MV-4-11 (cell line): ENCODE measurements around the gene DPF1.
"Not testable (repeated sequence)": the region's sequence is repeated elsewhere in the genome, so short reads cannot be mapped to it uniquely, and the experiment has no call there.

Experiments used
- DNase-seq: peaks from one replicate; lab custom pipeline; 2025; lab: John Stamatoyannopoulos, UW

DPF1 gene

GRCh38 chr19:38250821-38251563 is 27.0 kb upstream of the DPF1 start:
- no peak for DNase-seq

DNA sequence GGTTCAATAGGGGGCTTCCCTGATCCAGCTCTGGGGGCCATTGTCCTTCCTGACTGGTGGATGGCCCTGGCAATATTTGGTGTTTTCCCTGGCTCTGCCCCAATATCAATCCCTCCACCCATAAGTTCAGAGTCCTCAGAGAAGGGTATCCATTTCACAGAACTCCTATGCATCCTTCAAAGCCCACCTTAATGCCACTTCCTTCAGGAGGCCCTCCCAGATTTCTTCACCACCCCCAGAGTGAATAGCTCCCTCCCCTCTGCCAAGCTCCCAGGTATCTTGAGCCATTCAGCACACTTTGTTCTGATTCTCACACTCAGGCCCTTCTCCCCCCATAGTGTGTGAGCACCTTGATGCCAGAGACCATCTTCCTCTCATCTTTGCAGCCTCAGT is 26.4 kb upstream of the DPF1 start:
- no peak for DNase-seq

GRCh38 chr19:38248421-38248820 is 24.4 kb upstream of the DPF1 start:
- DNase-seq = no peak

GRCh38 chr19:38247734-38248268 is 23.8 kb upstream of the DPF1 start:
- DNase-seq = no peak

GRCh38 chr19:38247126-38247525 is 23.1 kb upstream of the DPF1 start:
- DNase-seq = peak; percentile 49

DNA sequence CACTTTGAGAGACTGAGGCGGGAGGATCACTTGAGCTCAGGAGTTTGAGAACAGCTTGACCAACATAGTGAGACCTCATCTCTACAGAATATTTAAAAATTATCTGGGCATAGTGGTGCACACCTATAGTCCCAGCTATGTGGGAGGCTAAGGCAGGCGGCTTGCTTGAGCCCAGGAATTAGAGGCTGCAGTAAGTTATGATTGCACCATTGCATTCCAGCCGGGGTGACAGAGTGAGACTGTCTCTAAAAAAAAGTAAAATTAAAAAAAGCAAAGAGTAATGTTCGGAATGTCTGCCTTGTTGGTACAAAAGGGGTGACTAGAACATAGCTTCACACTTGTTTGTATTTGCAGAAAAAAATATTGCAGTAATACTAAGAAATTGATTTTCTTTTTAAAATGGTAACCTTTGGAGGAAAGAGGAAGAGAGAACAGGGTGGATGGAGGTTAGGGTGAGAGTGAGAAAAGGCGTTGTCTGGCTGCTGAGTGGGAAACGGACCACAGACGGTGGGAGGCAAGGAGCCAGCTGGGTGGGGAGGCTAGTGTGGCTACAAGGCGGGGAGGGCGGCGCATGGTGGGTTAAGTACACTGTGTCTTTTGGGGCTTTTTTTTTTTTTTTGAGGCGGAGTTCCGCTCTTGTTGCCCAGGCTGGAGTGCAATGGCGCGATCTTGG is 21.9 kb upstream of the DPF1 start:
- peak; percentile 95 for DNase-seq

DNA sequence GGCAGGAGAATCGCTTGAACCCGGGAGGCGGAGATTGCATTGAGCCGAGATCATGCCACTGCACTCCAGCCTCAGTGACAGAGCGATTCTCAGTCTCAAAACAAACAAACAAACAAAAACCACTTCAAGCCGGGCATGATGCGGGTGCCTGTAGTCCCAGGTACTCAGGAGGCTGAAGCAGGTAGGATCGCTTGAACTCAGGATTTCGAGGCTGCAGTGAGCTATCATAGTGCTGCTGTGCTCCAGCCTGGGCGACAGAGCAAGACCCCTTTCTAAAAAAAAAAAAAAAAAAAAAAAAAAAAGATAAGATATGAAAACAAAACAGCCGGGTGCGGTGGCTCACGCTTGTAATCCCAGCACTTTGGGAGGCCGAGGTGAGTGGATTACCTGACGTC is 19.3 kb upstream of the DPF1 start:
- DNase-seq = no peak

DNA sequence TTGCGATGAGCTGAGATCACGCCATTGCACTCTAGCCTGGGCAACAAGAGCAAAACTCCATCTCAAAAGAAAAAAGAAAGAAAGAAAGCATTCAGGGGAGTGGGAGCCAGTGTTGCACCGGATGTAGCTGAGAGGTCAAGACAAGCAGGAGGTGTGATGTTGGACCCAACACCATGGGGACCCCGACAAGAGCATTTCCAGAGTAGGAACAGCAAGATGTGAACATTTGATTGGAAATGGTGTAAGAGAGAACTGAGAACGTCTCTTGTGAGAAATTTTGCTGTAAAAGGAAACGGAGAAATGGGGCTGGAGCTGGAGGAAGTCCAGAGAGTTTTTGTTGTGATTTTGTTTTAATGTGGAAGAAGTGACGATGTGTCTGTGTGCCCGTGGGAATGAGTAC is 15.8 kb upstream of the DPF1 start:
- no peak for DNase-seq

- DNase-seq = no peak
Measured at GRCh38 chr19:38234615-38235014, 10.6 kb upstream of the DPF1 start.

DNA sequence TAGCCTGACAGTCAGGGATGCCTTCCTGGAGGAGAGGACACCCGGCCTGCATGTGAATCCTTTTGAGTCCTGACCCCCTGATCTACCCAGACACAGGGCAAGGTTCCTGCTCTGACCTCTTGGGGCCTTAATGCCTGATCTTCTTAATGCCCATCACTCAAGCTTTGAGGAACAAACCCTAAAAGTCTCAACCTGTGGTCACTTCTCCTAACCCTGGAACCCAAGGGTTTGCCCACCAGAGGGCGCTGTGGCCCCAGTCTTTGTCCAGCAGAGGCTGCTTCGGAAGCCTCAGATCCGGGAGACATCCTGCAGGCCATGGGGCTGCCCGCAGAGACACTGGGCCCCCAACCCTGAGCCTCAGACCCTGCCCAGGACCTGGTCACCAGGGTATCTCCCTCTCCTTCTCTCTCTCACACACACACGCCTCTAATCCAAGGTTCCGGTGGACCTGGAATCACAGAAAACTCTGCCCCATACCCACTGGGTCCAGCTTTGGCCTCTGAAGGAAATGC is 9.8 kb upstream of the DPF1 start:
- DNase-seq = peak; percentile 84

- DNase-seq = no peak
Measured at GRCh38 chr19:38231918-38232317, 7.9 kb upstream of the DPF1 start.

- DNase-seq = not testable (repeated sequence)
Measured at GRCh38 chr19:38230506-38231133, 6.6 kb upstream of the DPF1 start.

DNA sequence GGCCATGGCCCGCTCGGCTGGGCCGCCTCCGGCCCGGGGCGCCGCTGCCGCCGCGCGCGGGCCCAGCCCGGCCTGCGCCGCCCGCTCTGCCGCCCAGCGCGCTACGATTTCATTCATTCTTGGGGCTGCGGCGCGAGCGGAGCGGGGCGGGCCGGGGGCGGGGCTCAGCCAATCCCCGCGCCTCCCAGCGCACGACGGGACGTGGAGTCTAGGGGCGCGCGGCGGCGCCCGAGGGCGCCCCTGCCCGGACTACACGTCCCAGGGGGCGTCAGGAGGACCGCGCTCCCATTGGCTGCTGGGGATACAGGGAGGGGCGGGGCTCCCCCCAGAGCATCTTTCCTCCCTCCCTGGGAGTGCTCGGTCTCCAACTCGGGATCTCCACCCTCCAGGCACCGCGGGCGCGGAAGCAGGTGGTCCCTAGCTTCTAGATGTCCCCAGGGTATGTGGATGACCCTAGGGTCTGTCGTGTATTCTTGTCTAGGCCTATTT is 5.6 kb upstream of the DPF1 start:
- peak; percentile 45 for DNase-seq

DNA sequence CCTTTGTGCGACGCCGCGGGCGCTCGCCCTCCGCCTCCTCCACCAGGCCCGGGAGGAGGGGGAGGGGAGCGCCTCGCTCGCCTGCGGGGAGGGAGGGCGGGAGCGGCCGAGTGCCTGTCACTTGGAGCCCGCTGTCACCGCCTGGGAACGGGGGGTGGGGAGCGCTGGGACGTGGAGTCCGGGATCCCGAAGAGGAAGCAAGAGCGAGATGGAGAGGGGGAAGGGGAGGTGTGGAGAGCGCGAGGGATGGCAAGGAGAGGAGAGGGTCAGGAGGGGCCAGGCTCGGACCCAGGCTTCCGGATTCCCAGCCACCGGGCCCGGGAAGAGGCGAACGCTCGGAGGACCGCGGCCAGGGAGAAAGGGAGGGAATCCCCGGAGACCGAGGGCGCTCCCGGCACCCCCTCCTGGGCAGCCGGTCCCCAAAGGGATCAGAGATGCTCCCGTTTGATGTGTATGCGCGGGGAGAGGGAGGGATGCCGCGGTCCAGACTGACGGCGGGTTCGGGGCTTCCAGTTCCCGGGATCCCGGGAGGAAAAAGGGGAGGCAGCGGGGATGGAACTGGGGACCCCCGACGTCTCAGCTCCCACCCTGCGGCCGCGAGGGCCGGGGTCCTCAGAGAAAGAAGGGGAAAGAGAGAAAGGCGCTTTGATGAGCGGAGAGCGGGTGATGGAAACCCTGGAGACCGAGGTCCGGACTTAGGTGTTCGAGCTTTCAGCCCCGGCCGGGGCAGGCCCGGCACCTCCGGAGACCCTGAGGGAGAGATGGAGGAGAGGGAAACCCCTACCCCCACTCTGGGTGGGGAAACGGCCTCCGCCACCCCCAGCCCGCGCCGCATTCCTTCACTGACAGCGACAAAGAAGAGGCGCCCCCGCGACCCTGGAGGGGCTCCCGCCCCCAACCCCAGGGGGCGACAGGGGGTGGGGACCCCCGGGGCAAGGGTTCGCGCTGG is 4.7 kb upstream of the DPF1 start:
- no peak for DNase-seq

- DNase-seq = no peak
Measured at GRCh38 chr19:38228005-38228377, 4.0 kb upstream of the DPF1 start.

GRCh38 chr19:38227287-38228004 is 3.4 kb upstream of the DPF1 start:
- no peak for DNase-seq

DNA sequence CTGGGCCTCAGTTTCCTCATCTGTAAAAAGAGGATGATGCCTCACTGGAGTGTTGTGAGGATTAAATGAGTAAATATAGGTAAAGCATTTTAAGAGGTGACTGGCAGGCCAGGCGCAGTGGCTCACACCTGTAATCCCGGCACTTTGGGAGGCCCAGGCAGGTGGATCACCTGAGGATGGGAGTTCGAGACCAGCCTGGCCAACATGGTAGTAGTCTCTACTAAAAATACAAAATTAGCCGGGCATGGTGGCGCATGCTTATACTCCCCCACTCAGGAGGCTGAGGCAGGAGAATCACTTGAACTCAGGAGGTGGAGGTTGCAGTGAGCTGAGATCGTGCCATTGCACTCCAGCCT is 819 bp upstream of the DPF1 start:
- DNase-seq = not testable (repeated sequence)

GRCh38 chr19:38223617-38224013 is 407 bp downstream of the DPF1 start:
- no peak for DNase-seq

- no peak for DNase-seq
Measured at GRCh38 chr19:38223119-38223523, 901 bp downstream of the DPF1 start.

DNA sequence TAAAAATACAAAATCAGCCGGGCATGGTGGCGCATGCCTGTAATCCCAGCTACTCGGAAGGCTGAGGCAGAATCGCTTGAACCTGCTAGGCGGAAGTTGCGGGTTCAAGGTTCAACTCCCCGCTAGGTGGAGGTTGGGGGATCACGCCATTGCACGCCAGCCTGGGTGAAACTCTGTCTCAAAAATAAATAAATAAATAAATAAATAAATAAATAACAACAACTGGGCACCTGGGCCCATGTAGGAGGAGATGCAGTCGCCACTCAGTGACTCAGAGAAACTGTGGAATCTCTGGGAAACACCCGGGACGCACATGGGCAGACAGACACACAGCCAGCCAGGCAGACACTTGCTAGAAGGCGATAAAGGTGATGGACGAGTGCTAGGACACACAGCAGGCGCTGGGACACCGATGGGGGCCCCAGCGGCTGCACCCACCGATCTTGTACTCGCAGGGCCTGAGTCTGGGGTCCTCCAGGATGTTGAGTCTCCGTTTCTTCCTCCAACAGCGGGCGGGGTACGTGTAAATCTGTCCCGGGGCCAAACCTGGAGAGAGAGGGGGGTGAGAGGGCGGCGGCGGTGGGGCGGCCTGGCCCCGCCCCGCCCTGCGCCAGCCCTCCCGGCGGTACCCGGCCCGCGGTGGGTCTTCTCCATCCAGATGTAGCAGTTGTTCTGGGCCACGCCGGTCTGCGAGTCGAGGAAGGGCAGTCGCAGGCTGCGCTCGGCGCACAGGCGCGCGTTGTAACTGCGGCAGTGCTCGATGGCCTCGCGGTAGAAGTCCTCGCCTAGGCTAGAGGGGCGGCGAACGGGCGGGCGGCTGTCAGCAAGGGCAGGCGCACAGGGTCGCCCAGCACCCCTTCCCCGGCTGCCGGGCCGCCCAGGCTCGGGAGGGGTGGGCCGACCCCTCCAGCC is 1.8 kb downstream of the DPF1 start:
- no peak for DNase-seq
